A549 (cell line): ENCODE data around the gene PRR11. TPM values are rescaled to one million over a fixed set of nuclear protein-coding genes. Genes with fewer than 3 reads are reported as not detected.

Experiments
- ATAC-seq, 2 experiments: fragments of 200-7000 bp in 1 of 2; fragments of >200 bp in 1 of 2; cut with Nextera tagmentation in 1 of 2; cut with Tn5 transposase in 1 of 2; 3 replicates each; pipeline versions ENCODE4 v1.8.0 to v1.9.1; 2018 to 2020; ENCODE audit warnings: mild to moderate bottlenecking in 1 of 2, moderate library complexity in 1 of 2
- CTCF ChIA-PET: fragments of 300-600 bp; sonication (Branson Sonifier 250); formaldehyde crosslinking; extraction: SDS; loops from one replicate; lab custom pipeline; 2021; ENCODE audit warnings: antibody characterized with exemption, inconsistent platforms; lab: Yijun Ruan, JAX
- POLR2A ChIA-PET: fragments of 350-600 bp; formaldehyde crosslinking; extraction: SDS; loops from one replicate; lab custom pipeline; 2021; ENCODE audit warnings: antibody characterized with exemption, inconsistent platforms; lab: Yijun Ruan, JAX
- DNase-seq, 2 experiments: peaks; one replicate each; pipeline versions ENCODE4 v3.0.0 to v3.0.0-alpha.2; 2011 to 2016; ENCODE audit warnings: low read depth in 1 of 2, low spot score in 1 of 2
- FAIRE-seq: peaks from 2 replicates; lab custom pipeline; 2011; peaks lifted over from hg19 to GRCh38; lab: Jason Lieb, UNC
- H3K27ac ChIP-seq, 2 experiments: fragments of >200 bp; sonication (Bioruptor Twin); formaldehyde crosslinking; 3 replicates each; pipeline ENCODE4 v1.5.1; 2016 to 2017
- H3K4me1 ChIP-seq: fragments of >200 bp; sonication (Bioruptor Twin); formaldehyde crosslinking; 3 replicates; pipeline ENCODE4 v1.6.1; 2016
- H3K4me2 ChIP-seq: fragments of >200 bp; sonication (Bioruptor Twin); formaldehyde crosslinking; 3 replicates; pipeline ENCODE4 v1.6.1; 2016
- H3K4me3 ChIP-seq: fragments of >200 bp; sonication (Bioruptor Twin); formaldehyde crosslinking; 3 replicates; pipeline ENCODE4 v1.5.1; 2016
- H3K9me3 ChIP-seq: fragments of >200 bp; sonication (Bioruptor Twin); formaldehyde crosslinking; 3 replicates; pipeline ENCODE4 v1.6.1; 2016
- BHLHE40 ChIP-seq: IDR thresholded peaks from 2 replicates; pipeline ENCODE4 v1.6.1; 2012; ENCODE audit warnings: low read depth, low read length, inconsistent platforms
- CTCF ChIP-seq: fragments of >200 bp; sonication (Bioruptor Twin); formaldehyde crosslinking; IDR thresholded peaks from 3 replicates; pipeline ENCODE4 v1.5.1; 2016
- ESRRA ChIP-seq: fragments of 150-350 bp; IDR thresholded peaks from 2 replicates; pipeline ENCODE4 v1.6.1; 2014; ENCODE audit warnings: mild to moderate bottlenecking, low read length, borderline replicate concordance
- FOSL2 ChIP-seq, 2 experiments: fragments of 450-650 bp in 1 of 2; fragments of >200 bp in 1 of 2; sonication (Bioruptor Twin) in 1 of 2; formaldehyde crosslinking; IDR thresholded peaks; 2 replicates each; pipeline versions ENCODE4 v1.5.0 to v1.6.1; 2016 to 2020; ENCODE audit warnings: mild to moderate bottlenecking in 1 of 2, moderate library complexity in 1 of 2
- HES2 ChIP-seq: fragments of >200 bp; sonication (Bioruptor Twin); formaldehyde crosslinking; IDR thresholded peaks from 2 replicates; pipeline ENCODE4 v1.6.1; 2016
- HEYL ChIP-seq: fragments of 250-450 bp; sonication (Bioruptor Pico); IDR thresholded peaks from 2 replicates; pipeline ENCODE4 v1.8.0; 2021; ENCODE audit warnings: mild to moderate bottlenecking, moderate library complexity
- HMGXB4 ChIP-seq: fragments of 250-450 bp; sonication (Bioruptor Pico); IDR thresholded peaks from 2 replicates; pipeline ENCODE4 v1.5.0; 2021; ENCODE audit warnings: mild to moderate bottlenecking, moderate library complexity, borderline replicate concordance
- HOXA7 ChIP-seq: fragments of 250-450 bp; sonication (Bioruptor Pico); IDR thresholded peaks from 2 replicates; pipeline ENCODE4 v1.5.0; 2020; ENCODE audit warnings: mild to moderate bottlenecking, moderate library complexity
- HOXB13 ChIP-seq: fragments of 250-450 bp; sonication (Bioruptor Pico); IDR thresholded peaks from 2 replicates; pipeline ENCODE4 v1.5.0; 2020; ENCODE audit warnings: low read depth, mild to moderate bottlenecking, moderate library complexity
- HOXB5 ChIP-seq: fragments of 250-450 bp; sonication (Bioruptor Pico); IDR thresholded peaks from 2 replicates; pipeline ENCODE4 v1.5.0; 2020; ENCODE audit warnings: mild to moderate bottlenecking, moderate library complexity
- JUN ChIP-seq, 2 experiments: fragments of >200 bp; sonication (Bioruptor Twin); formaldehyde crosslinking; IDR thresholded peaks; 2 replicates in 1 of 2; 3 replicates in 1 of 2; pipeline ENCODE4 v1.6.1; 2016 to 2017
- MAZ ChIP-seq: fragments of 150-350 bp; IDR thresholded peaks from 2 replicates; pipeline ENCODE4 v1.6.1; 2014; ENCODE audit warnings: antibody characterized with exemption, low read depth, low read length, borderline replicate concordance
- NFE2L2 ChIP-seq: fragments of 150-350 bp; conservative IDR thresholded peaks from 2 replicates; pipeline ENCODE4 v1.6.1; 2014; ENCODE audit warnings: low read length
- RARB ChIP-seq: fragments of 250-450 bp; sonication (Bioruptor Pico); IDR thresholded peaks from 2 replicates; pipeline ENCODE4 v1.8.0; 2021; ENCODE audit warnings: mild to moderate bottlenecking, moderate library complexity
- RFX5 ChIP-seq: fragments of 450-650 bp; IDR thresholded peaks from 2 replicates; pipeline ENCODE4 v1.7.1; 2014; ENCODE audit warnings: antibody characterized with exemption, mild to moderate bottlenecking, moderate library complexity
- SREBF2 ChIP-seq: fragments of 450-650 bp; IDR thresholded peaks from 2 replicates; pipeline ENCODE4 v1.6.1; 2014; ENCODE audit warnings: mild to moderate bottlenecking, moderate library complexity
- USF2 ChIP-seq: fragments of 450-650 bp; IDR thresholded peaks from 2 replicates; pipeline ENCODE4 v1.6.1; 2014; ENCODE audit warnings: antibody characterized with exemption
- ZFP36 ChIP-seq: fragments of 450-650 bp; IDR thresholded peaks from 2 replicates; pipeline ENCODE4 v1.6.1; 2014; ENCODE audit warnings: borderline replicate concordance; ENCODE audit not compliant: partially characterized antibody
- WGBS: methylation state at CpG from one replicate; pipeline ENCODE4 v1.1.6; 2017; ENCODE audit errors: missing lambda C conversion rate; 5-methylcytosine and 5-hydroxymethylcytosine counted together
- polyA plus RNA-seq, 4 experiments: library from polyadenylated mRNA; depleted of rRNA in 3 of 4; stranded (reverse); fragments of >200 nt; fragmentation: RNase III in 1 of 4; extraction: RNeasy Plus Mini Kit Qiagen cat#74134 plus additional on column Dnase treatment in 1 of 4; gene quantifications; 2 replicates in 3 of 4; 3 replicates in 1 of 4; pipeline ENCODE4 v1.2.3, GENCODE V29; 2011 to 2017
- TF ChIP-seq, protein P1 (sequence below): IDR thresholded peaks from 2 replicates; pipeline ENCODE4 v1.6.1; 2012; ENCODE audit warnings: low read depth, borderline replicate concordance
- TF ChIP-seq, protein P2 (sequence below): fragments of 250-450 bp; sonication (Bioruptor Pico); IDR thresholded peaks from 2 replicates; pipeline ENCODE4 v1.5.0; 2020; ENCODE audit warnings: low read depth, mild to moderate bottlenecking, moderate library complexity

Gene PRR11
- polyA plus RNA-seq, 2 of the 4 experiments (the other 2 are of a cell fraction): 66.4 to 66.9 TPM

DNA sequence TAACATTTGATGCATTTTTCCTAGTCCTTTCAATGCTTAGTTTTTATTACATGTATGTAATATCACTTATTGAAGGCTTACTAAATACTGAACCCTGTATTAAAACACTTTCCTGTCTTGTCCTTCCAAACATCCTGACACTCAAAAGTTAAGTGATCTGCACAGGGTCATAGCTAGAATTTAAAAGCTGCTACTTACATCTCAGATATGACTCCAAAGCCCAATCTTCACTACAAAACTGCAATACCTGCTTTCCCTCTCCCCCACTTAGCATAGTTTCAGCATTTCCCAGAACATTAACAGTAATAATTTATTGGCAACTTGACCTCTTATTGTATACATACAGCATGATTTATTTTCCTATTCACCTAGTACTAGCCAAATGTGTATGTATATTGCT, 44.6 kb upstream of the PRR11 start (continued):
- TF ChIP-seq, protein P1, sequence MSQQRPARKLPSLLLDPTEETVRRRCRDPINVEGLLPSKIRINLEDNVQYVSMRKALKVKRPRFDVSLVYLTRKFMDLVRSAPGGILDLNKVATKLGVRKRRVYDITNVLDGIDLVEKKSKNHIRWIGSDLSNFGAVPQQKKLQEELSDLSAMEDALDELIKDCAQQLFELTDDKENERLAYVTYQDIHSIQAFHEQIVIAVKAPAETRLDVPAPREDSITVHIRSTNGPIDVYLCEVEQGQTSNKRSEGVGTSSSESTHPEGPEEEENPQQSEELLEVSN: no peak
- TF ChIP-seq CTCF: no peak
- no peak for TF ChIP-seq NFE2L2
- TF ChIP-seq ZFP36: no peak
- TF ChIP-seq, all 56 proteins: peak for 0

- WGBS: 87% methylated on average over 3 of the region's 3 CpGs
- DNase-seq: no peak
- H3K4me1 ChIP-seq: peaks cover 4% of the 10 kb centered on the region; the same call in 2 of the 3 replicates
- no peaks in the 10 kb centered on the region for H3K9me3 ChIP-seq
- no peak overlapping the region for H3K4me2 ChIP-seq
- no peak overlapping the region for H3K4me3 ChIP-seq
- ATAC-seq: no peak
- no peak for FAIRE-seq
- CTCF ChIA-PET: interaction anchor here (1.0 to 3.1 kb wide), 3 partner anchors 11 to 55 kb away, joined by 3 to 13 read pairs (median 6); no protein-coding TSS in a partner anchor
- TF ChIP-seq HES2: no peak
- no peak for TF ChIP-seq SREBF2
- TF ChIP-seq BHLHE40: no peak
- TF ChIP-seq, all 56 proteins: peak for 0
- no peak overlapping the region for H3K27ac ChIP-seq
- POLR2A ChIA-PET: no interaction called here
Measured at GRCh38 chr17:59111539-59111938, 44.0 kb upstream of the PRR11 start.

- no peaks in the 10 kb centered on the region for H3K9me3 ChIP-seq
- no peak overlapping the region for H3K4me3 ChIP-seq
- TF ChIP-seq USF2 (no peak), JUN (IDR thresholded peaks at IDR 0.05) (no peak), HOXA7 (CRISPR knock-in tag) (no peak), FOSL2 (IDR thresholded peaks at IDR 0.05) (no peak), FOSL2 (CRISPR knock-in tag; IDR thresholded peaks at IDR 0.05) (no peak), SREBF2 (no peak), RARB (CRISPR knock-in tag) (no peak), MAZ (no peak), HOXB13 (CRISPR knock-in tag) (no peak), HMGXB4 (CRISPR knock-in tag) (no peak), RFX5 (no peak), HOXB5 (CRISPR knock-in tag) (no peak), HEYL (no peak), ESRRA (no peak)
- TF ChIP-seq, protein P2, sequence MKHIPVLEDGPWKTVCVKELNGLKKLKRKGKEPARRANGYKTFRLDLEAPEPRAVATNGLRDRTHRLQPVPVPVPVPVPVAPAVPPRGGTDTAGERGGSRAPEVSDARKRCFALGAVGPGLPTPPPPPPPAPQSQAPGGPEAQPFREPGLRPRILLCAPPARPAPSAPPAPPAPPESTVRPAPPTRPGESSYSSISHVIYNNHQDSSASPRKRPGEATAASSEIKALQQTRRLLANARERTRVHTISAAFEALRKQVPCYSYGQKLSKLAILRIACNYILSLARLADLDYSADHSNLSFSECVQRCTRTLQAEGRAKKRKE: no peak
- TF ChIP-seq, protein P1: no peak
- no peaks in the 10 kb centered on the region for H3K4me1 ChIP-seq
- H3K4me2 ChIP-seq: no peak overlapping the region
- no peak for FAIRE-seq
- ATAC-seq: no peak
- no peak for DNase-seq
- ChIA-PET CTCF (no interaction called here), POLR2A (interaction anchor here (0.6 kb wide), 1 partner anchor 596 kb away, joined by 8 read pairs; no protein-coding TSS in a partner anchor)
- H3K27ac ChIP-seq: no peak overlapping the region
- 95% methylated on average over 9 of the region's 9 CpGs for WGBS
Measured at GRCh38 chr17:59115474-59115873, 40.1 kb upstream of the PRR11 start.
